A549 (cell line): ENCODE results near the gene TAF1A. TPM values are rescaled to one million over a fixed set of nuclear protein-coding genes. Genes with fewer than 3 reads are reported as not detected.

Source experiments
- ATAC-seq, 2 experiments: fragments of 200-7000 bp in 1 of 2; fragments of >200 bp in 1 of 2; cut with Nextera tagmentation in 1 of 2; cut with Tn5 transposase in 1 of 2; 3 replicates each; pipeline versions ENCODE4 v1.8.0 to v1.9.1; 2018 to 2020; ENCODE audit warnings: mild to moderate bottlenecking in 1 of 2, moderate library complexity in 1 of 2
- CTCF ChIA-PET: fragments of 300-600 bp; sonication (Branson Sonifier 250); formaldehyde crosslinking; extraction: SDS; loops from one replicate; lab custom pipeline; 2021; ENCODE audit warnings: antibody characterized with exemption, inconsistent platforms; lab: Yijun Ruan, JAX
- POLR2A ChIA-PET: fragments of 350-600 bp; formaldehyde crosslinking; extraction: SDS; loops from one replicate; lab custom pipeline; 2021; ENCODE audit warnings: antibody characterized with exemption, inconsistent platforms; lab: Yijun Ruan, JAX
- DNase-seq, 2 experiments: peaks; one replicate each; pipeline versions ENCODE4 v3.0.0 to v3.0.0-alpha.2; 2011 to 2016; ENCODE audit warnings: low read depth in 1 of 2, low spot score in 1 of 2
- FAIRE-seq: peaks from 2 replicates; lab custom pipeline; 2011; peaks lifted over from hg19 to GRCh38; lab: Jason Lieb, UNC
- H3K27ac ChIP-seq, 2 experiments: fragments of >200 bp; sonication (Bioruptor Twin); formaldehyde crosslinking; 3 replicates each; pipeline ENCODE4 v1.5.1; 2016 to 2017
- H3K4me1 ChIP-seq: fragments of >200 bp; sonication (Bioruptor Twin); formaldehyde crosslinking; 3 replicates; pipeline ENCODE4 v1.6.1; 2016
- H3K4me2 ChIP-seq: fragments of >200 bp; sonication (Bioruptor Twin); formaldehyde crosslinking; 3 replicates; pipeline ENCODE4 v1.6.1; 2016
- H3K4me3 ChIP-seq: fragments of >200 bp; sonication (Bioruptor Twin); formaldehyde crosslinking; 3 replicates; pipeline ENCODE4 v1.5.1; 2016
- H3K9me3 ChIP-seq: fragments of >200 bp; sonication (Bioruptor Twin); formaldehyde crosslinking; 3 replicates; pipeline ENCODE4 v1.6.1; 2016
- CBX8 ChIP-seq: fragments of 200-600 bp; sonication (generic); IDR thresholded peaks from 2 replicates; pipeline ENCODE4 v1.6.1; 2016
- CEBPB ChIP-seq, 2 experiments: fragments of >200 bp in 1 of 2; sonication (Bioruptor Twin) in 1 of 2; formaldehyde crosslinking in 1 of 2; IDR thresholded peaks; 2 replicates each; pipeline ENCODE4 v1.6.1; 2012 to 2016
- EHF ChIP-seq: fragments of 250-450 bp; sonication (Bioruptor Pico); IDR thresholded peaks from 2 replicates; pipeline ENCODE4 v1.5.0; 2020; ENCODE audit warnings: mild to moderate bottlenecking
- EHMT2 ChIP-seq: fragments of 200-600 bp; sonication (generic); IDR thresholded peaks from 2 replicates; pipeline ENCODE4 v1.6.1; 2016; ENCODE audit warnings: antibody characterized with exemption, low read depth, mild to moderate bottlenecking, moderate library complexity
- ESRRA ChIP-seq: fragments of 150-350 bp; IDR thresholded peaks from 2 replicates; pipeline ENCODE4 v1.6.1; 2014; ENCODE audit warnings: mild to moderate bottlenecking, low read length, borderline replicate concordance
- FOSL2 ChIP-seq, 2 experiments: fragments of 450-650 bp in 1 of 2; fragments of >200 bp in 1 of 2; sonication (Bioruptor Twin) in 1 of 2; formaldehyde crosslinking; IDR thresholded peaks; 2 replicates each; pipeline versions ENCODE4 v1.5.0 to v1.6.1; 2016 to 2020; ENCODE audit warnings: mild to moderate bottlenecking in 1 of 2, moderate library complexity in 1 of 2
- HOXA7 ChIP-seq: fragments of 250-450 bp; sonication (Bioruptor Pico); IDR thresholded peaks from 2 replicates; pipeline ENCODE4 v1.5.0; 2020; ENCODE audit warnings: mild to moderate bottlenecking, moderate library complexity
- HOXB13 ChIP-seq: fragments of 250-450 bp; sonication (Bioruptor Pico); IDR thresholded peaks from 2 replicates; pipeline ENCODE4 v1.5.0; 2020; ENCODE audit warnings: low read depth, mild to moderate bottlenecking, moderate library complexity
- JUNB ChIP-seq: fragments of >200 bp; sonication (Bioruptor Twin); formaldehyde crosslinking; IDR thresholded peaks from 2 replicates; pipeline ENCODE4 v1.6.1; 2016
- KDM1A ChIP-seq: fragments of 200-600 bp; sonication (generic); IDR thresholded peaks from 2 replicates; pipeline ENCODE4 v1.6.1; 2016; ENCODE audit warnings: low read depth, mild to moderate bottlenecking
- MAFK ChIP-seq: fragments of 450-650 bp; IDR thresholded peaks from 2 replicates; pipeline ENCODE4 v1.6.1; 2014; ENCODE audit not compliant: partially characterized antibody
- MAZ ChIP-seq: fragments of 150-350 bp; IDR thresholded peaks from 2 replicates; pipeline ENCODE4 v1.6.1; 2014; ENCODE audit warnings: antibody characterized with exemption, low read depth, low read length, borderline replicate concordance
- NFE2L2 ChIP-seq: fragments of 150-350 bp; conservative IDR thresholded peaks from 2 replicates; pipeline ENCODE4 v1.6.1; 2014; ENCODE audit warnings: low read length
- NPAS2 ChIP-seq: fragments of 250-450 bp; sonication (Bioruptor Pico); IDR thresholded peaks from 2 replicates; pipeline ENCODE4 v1.8.0; 2022; ENCODE audit warnings: mild to moderate bottlenecking, moderate library complexity, borderline replicate concordance
- POLR2A ChIP-seq: IDR thresholded peaks from 2 replicates; pipeline ENCODE4 v1.6.1; 2012; ENCODE audit warnings: mild to moderate bottlenecking, low read length
- RARB ChIP-seq: fragments of 250-450 bp; sonication (Bioruptor Pico); IDR thresholded peaks from 2 replicates; pipeline ENCODE4 v1.8.0; 2021; ENCODE audit warnings: mild to moderate bottlenecking, moderate library complexity
- ZC3H11A ChIP-seq: fragments of 450-650 bp; IDR thresholded peaks from 2 replicates; pipeline ENCODE4 v1.6.1; 2014; ENCODE audit warnings: antibody characterized with exemption, mild to moderate bottlenecking
- ZNF302 ChIP-seq: fragments of 250-450 bp; sonication (Bioruptor Pico); IDR thresholded peaks from 2 replicates; pipeline ENCODE4 v1.9.0; 2021; ENCODE audit warnings: inconsistent platforms, mild to moderate bottlenecking, moderate library complexity
- ZSCAN20 ChIP-seq: fragments of 250-450 bp; sonication (Bioruptor Pico); IDR thresholded peaks from 2 replicates; pipeline ENCODE4 v1.8.0; 2022; ENCODE audit warnings: mild to moderate bottlenecking, moderate library complexity
- WGBS: methylation state at CpG from one replicate; pipeline ENCODE4 v1.1.6; 2017; ENCODE audit errors: missing lambda C conversion rate; 5-methylcytosine and 5-hydroxymethylcytosine counted together
- polyA plus RNA-seq, 4 experiments: library from polyadenylated mRNA; depleted of rRNA in 3 of 4; stranded (reverse); fragments of >200 nt; fragmentation: RNase III in 1 of 4; extraction: RNeasy Plus Mini Kit Qiagen cat#74134 plus additional on column Dnase treatment in 1 of 4; gene quantifications; 2 replicates in 3 of 4; 3 replicates in 1 of 4; pipeline ENCODE4 v1.2.3, GENCODE V29; 2011 to 2017
- TF ChIP-seq, protein P1 (sequence below): fragments of >200 bp; sonication (Bioruptor Twin); formaldehyde crosslinking; IDR thresholded peaks from 3 replicates; pipeline ENCODE4 v1.5.1; 2016
- TF ChIP-seq, protein P2 (sequence below): fragments of >200 bp; sonication (Bioruptor Twin); formaldehyde crosslinking; IDR thresholded peaks from 2 replicates; pipeline ENCODE4 v1.6.1; 2016
- TF ChIP-seq, protein P3 (sequence below): fragments of 200-600 bp; sonication (generic); IDR thresholded peaks from 2 replicates; pipeline ENCODE4 v1.6.1; 2016; ENCODE audit warnings: antibody characterized with exemption, mild to moderate bottlenecking, moderate library complexity
- TF ChIP-seq, protein P4 (sequence below): fragments of >200 bp; sonication (Bioruptor Twin); formaldehyde crosslinking; IDR thresholded peaks from 3 replicates; pipeline ENCODE4 v1.6.1; 2016
- TF ChIP-seq, protein P5 (sequence below): IDR thresholded peaks from 2 replicates; pipeline ENCODE4 v1.6.1; 2012

TAF1A gene
- polyA plus RNA-seq, 2 of the 4 experiments (the other 2 are of a cell fraction) = 11.7 to 21.7 TPM

DNA sequence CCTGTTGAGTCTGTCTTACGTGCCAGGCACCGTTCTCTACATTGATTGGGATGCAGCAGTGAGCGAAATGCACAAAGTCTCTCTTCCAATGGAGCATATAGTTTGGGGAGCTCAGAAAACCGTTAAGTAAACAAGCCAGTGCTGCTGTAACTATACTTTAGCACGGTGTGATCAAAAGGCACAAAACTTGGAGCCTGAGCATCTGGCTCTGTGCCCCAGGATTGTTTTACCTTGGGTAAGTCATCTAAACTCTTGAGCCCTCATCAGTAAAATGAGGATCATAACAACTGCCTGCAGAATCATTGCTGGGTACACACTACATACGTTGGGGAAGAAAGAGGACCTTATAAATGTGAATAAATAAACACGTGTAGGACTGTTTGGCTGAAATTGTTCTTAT, 43.6 kb downstream of the TAF1A start:
- ATAC-seq = no peak
- peak overlapping the region; percentile 89 for H3K4me2 ChIP-seq
- ChIA-PET POLR2A (interaction anchor here (0.8 to 1.1 kb wide), 3 partner anchors 43 to 98 kb away, joined by 4 to 8 read pairs (median 4); partner anchors contain the start of gene TAF1A), CTCF (interaction anchor here (1.0 to 1.3 kb wide), 3 partner anchors 22 to 145 kb away, joined by 3 read pairs; no protein-coding TSS in a partner anchor)
- H3K4me1 ChIP-seq = peaks cover 37% of the 10 kb centered on the region
- peak overlapping the region; percentile 45; the same call in 2 of the 3 replicates for H3K4me3 ChIP-seq
- H3K27ac ChIP-seq = peak overlapping the region; percentile 86 to 88
- DNase-seq = no peak
- WGBS = 57% methylated on average over 7 of the region's 7 CpGs
- TF ChIP-seq EHMT2 (no peak), EHF (CRISPR knock-in tag) (no peak), POLR2A (no peak), MAZ (no peak), RARB (CRISPR knock-in tag) (no peak), ZSCAN20 (CRISPR knock-in tag) (no peak), NPAS2 (CRISPR knock-in tag) (no peak), FOSL2 (IDR thresholded peaks at IDR 0.05) (no peak), FOSL2 (CRISPR knock-in tag; IDR thresholded peaks at IDR 0.05) (no peak), ESRRA (no peak), HOXA7 (CRISPR knock-in tag) (no peak), JUNB (no peak), HOXB13 (CRISPR knock-in tag) (no peak), MAFK (no peak)
- TF ChIP-seq, protein P1, sequence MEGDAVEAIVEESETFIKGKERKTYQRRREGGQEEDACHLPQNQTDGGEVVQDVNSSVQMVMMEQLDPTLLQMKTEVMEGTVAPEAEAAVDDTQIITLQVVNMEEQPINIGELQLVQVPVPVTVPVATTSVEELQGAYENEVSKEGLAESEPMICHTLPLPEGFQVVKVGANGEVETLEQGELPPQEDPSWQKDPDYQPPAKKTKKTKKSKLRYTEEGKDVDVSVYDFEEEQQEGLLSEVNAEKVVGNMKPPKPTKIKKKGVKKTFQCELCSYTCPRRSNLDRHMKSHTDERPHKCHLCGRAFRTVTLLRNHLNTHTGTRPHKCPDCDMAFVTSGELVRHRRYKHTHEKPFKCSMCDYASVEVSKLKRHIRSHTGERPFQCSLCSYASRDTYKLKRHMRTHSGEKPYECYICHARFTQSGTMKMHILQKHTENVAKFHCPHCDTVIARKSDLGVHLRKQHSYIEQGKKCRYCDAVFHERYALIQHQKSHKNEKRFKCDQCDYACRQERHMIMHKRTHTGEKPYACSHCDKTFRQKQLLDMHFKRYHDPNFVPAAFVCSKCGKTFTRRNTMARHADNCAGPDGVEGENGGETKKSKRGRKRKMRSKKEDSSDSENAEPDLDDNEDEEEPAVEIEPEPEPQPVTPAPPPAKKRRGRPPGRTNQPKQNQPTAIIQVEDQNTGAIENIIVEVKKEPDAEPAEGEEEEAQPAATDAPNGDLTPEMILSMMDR = no peak
- TF ChIP-seq, protein P2, sequence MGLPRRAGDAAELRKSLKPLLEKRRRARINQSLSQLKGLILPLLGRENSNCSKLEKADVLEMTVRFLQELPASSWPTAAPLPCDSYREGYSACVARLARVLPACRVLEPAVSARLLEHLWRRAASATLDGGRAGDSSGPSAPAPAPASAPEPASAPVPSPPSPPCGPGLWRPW = no peak
- TF ChIP-seq, protein P3, sequence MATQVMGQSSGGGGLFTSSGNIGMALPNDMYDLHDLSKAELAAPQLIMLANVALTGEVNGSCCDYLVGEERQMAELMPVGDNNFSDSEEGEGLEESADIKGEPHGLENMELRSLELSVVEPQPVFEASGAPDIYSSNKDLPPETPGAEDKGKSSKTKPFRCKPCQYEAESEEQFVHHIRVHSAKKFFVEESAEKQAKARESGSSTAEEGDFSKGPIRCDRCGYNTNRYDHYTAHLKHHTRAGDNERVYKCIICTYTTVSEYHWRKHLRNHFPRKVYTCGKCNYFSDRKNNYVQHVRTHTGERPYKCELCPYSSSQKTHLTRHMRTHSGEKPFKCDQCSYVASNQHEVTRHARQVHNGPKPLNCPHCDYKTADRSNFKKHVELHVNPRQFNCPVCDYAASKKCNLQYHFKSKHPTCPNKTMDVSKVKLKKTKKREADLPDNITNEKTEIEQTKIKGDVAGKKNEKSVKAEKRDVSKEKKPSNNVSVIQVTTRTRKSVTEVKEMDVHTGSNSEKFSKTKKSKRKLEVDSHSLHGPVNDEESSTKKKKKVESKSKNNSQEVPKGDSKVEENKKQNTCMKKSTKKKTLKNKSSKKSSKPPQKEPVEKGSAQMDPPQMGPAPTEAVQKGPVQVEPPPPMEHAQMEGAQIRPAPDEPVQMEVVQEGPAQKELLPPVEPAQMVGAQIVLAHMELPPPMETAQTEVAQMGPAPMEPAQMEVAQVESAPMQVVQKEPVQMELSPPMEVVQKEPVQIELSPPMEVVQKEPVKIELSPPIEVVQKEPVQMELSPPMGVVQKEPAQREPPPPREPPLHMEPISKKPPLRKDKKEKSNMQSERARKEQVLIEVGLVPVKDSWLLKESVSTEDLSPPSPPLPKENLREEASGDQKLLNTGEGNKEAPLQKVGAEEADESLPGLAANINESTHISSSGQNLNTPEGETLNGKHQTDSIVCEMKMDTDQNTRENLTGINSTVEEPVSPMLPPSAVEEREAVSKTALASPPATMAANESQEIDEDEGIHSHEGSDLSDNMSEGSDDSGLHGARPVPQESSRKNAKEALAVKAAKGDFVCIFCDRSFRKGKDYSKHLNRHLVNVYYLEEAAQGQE = no peak
- FAIRE-seq = no peak
- H3K9me3 ChIP-seq = no peaks in the 10 kb centered on the region

DNA sequence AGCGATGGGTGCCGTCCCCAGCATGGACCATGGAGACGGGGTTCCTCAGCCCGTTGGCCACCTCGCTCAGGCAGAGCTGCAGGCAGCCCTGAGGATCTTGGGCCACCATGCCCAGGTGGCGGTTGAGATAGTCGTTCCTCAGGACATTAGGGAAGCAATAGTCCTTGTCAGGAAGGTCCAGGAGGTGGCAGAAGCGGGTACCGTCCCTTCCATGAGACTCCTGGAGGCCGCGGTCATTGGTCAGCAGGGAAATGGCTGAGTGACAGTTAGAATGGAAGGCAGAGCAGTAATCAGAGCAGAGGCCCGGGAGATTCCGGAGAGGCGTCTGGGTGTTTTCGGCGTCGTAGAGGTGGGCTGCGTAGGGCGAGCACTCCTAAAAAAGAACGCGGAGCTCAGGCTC, 45.9 kb downstream of the TAF1A start:
- no peak overlapping the region for H3K4me3 ChIP-seq
- ChIA-PET CTCF (no interaction called here), POLR2A (no interaction called here)
- no peak for TF ChIP-seq ZNF302 (CRISPR knock-in tag)
- TF ChIP-seq, protein P4, sequence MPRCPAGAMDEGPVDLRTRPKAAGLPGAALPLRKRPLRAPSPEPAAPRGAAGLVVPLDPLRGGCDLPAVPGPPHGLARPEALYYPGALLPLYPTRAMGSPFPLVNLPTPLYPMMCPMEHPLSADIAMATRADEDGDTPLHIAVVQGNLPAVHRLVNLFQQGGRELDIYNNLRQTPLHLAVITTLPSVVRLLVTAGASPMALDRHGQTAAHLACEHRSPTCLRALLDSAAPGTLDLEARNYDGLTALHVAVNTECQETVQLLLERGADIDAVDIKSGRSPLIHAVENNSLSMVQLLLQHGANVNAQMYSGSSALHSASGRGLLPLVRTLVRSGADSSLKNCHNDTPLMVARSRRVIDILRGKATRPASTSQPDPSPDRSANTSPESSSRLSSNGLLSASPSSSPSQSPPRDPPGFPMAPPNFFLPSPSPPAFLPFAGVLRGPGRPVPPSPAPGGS = no peak
- TF ChIP-seq, protein P3 = no peak
- TF ChIP-seq, protein P5, sequence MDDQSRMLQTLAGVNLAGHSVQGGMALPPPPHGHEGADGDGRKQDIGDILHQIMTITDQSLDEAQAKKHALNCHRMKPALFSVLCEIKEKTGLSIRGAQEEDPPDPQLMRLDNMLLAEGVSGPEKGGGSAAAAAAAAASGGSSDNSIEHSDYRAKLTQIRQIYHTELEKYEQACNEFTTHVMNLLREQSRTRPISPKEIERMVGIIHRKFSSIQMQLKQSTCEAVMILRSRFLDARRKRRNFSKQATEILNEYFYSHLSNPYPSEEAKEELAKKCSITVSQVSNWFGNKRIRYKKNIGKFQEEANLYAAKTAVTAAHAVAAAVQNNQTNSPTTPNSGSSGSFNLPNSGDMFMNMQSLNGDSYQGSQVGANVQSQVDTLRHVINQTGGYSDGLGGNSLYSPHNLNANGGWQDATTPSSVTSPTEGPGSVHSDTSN = no peak
- no peak for TF ChIP-seq ZC3H11A
- TF ChIP-seq NFE2L2 = no peak
- no peak for TF ChIP-seq KDM1A
- TF ChIP-seq CBX8 = no peak
- no peak for TF ChIP-seq CEBPB (IDR thresholded peaks at IDR 0.05)
- TF ChIP-seq JUNB = no peak
- H3K4me2 ChIP-seq = no peak overlapping the region
- H3K4me1 ChIP-seq = peaks cover 37% of the 10 kb centered on the region
- 95% methylated on average over 20 of the region's 21 CpGs for WGBS
- ATAC-seq (no peak), DNase-seq (peak in 1 of 2 experiments; percentile 32), FAIRE-seq (no peak)
- no peaks in the 10 kb centered on the region for H3K9me3 ChIP-seq
- H3K27ac ChIP-seq = no peak overlapping the region
